Medulla oblongata (tissue), 1 donor: ENCODE data around the gene TNFRSF4.

Source experiments
- DNase-seq: peaks from one replicate; pipeline ENCODE4 v3.0.0-alpha.2; 2015; ENCODE audit errors: extremely low spot score

TNFRSF4 gene

GRCh38 chr1:1169429-1170214, 44.3 kb downstream of the TNFRSF4 start:
- DNase-seq = no peak

- DNase-seq = no peak
Observed at GRCh38 chr1:1168451-1169411, 45.2 kb downstream of the TNFRSF4 start.

- DNase-seq = no peak
Observed at GRCh38 chr1:1167841-1168450, 46.0 kb downstream of the TNFRSF4 start.

- no peak for DNase-seq
Observed at GRCh38 chr1:1167398-1167821, 46.5 kb downstream of the TNFRSF4 start.

GRCh38 chr1:1166642-1167397, 47.1 kb downstream of the TNFRSF4 start:
- DNase-seq = no peak

GRCh38 chr1:1165900-1166421, 48.0 kb downstream of the TNFRSF4 start:
- no peak for DNase-seq

- DNase-seq = no peak
Observed at GRCh38 chr1:1165485-1165884, 48.5 kb downstream of the TNFRSF4 start.

- no peak for DNase-seq
Observed at GRCh38 chr1:1164701-1165451, 49.1 kb downstream of the TNFRSF4 start.

- no peak for DNase-seq
Observed at GRCh38 chr1:1164361-1164700, 49.6 kb downstream of the TNFRSF4 start.

- no peak for DNase-seq
Observed at GRCh38 chr1:1163538-1164070, 50.3 kb downstream of the TNFRSF4 start.

- no peak for DNase-seq
Observed at GRCh38 chr1:1162597-1163537, 51.1 kb downstream of the TNFRSF4 start.

- DNase-seq = no peak
Observed at GRCh38 chr1:1161683-1162079, 52.3 kb downstream of the TNFRSF4 start.
